ENCODE measurements around the gene C1orf122. TPM values are rescaled to one million over a fixed set of nuclear protein-coding genes. Genes with fewer than 3 reads are reported as not detected.
A peak's percentile ranks its signal among the peaks of the same experiment; 100 is the strongest.

Gene C1orf122
- total and polyA plus RNA-seq, 2 of the 13 experiments (the other 11 are each of a cell fraction or from before 2014, with no cell fraction given) = 18.7 to 40.6 TPM

GRCh38 chr1:37793773-37794371 lies 13.7 kb upstream of the C1orf122 start, which contains the start of gene MANEAL (continued):
- TF ChIP-seq ZNF710 (CRISPR knock-in tag; IDR thresholded peaks at IDR 0.05; ENCODE audit: borderline replicate concordance) (0 out of 2 replicates have a peak, but pooled peaks have one; percentile 32), KLF9 (CRISPR knock-in tag; IDR thresholded peaks at IDR 0.05; ENCODE audit: low read depth) (no peak), ZNF20 (CRISPR knock-in tag; IDR thresholded peaks at IDR 0.05) (no peak), MBNL3 (CRISPR knock-in tag; conservative IDR thresholded peaks at IDR 0.05) (no peak), SMARCE1 (IDR thresholded peaks at IDR 0.05; ENCODE audit: borderline replicate concordance) (no peak), ETS1 (CRISPR knock-in tag; IDR thresholded peaks at IDR 0.05) (peak; percentile 78), REPIN1 (CRISPR knock-in tag; IDR thresholded peaks at IDR 0.05; ENCODE audit: borderline replicate concordance, low read depth) (no peak), ISL2 (CRISPR knock-in tag; IDR thresholded peaks at IDR 0.05) (no peak), SMC3 (IDR thresholded peaks at IDR 0.05; ENCODE audit: low read length) (no peak), ZNF549 (CRISPR knock-in tag; IDR thresholded peaks at IDR 0.05) (no peak), FOXP4 (CRISPR knock-in tag; IDR thresholded peaks at IDR 0.05) (no peak), LCORL (IDR thresholded peaks at IDR 0.05) (no peak), LCORL (CRISPR knock-in tag; IDR thresholded peaks at IDR 0.05) (no peak), ZNF124 (CRISPR knock-in tag; IDR thresholded peaks at IDR 0.05) (no peak), ZNF792 (CRISPR knock-in tag; IDR thresholded peaks at IDR 0.05) (0 out of 2 replicates have a peak, but pooled peaks have one; percentile 61), ZNF768 (CRISPR knock-in tag; IDR thresholded peaks at IDR 0.05) (no peak; the same call in 1 of the 2 replicates), NFYB (CRISPR knock-in tag; IDR thresholded peaks at IDR 0.05) (no peak), ZNF562 (CRISPR knock-in tag; IDR thresholded peaks at IDR 0.05; ENCODE audit: borderline replicate concordance) (0 out of 2 replicates have a peak, but pooled peaks have one; percentile 22), ZSCAN31 (CRISPR knock-in tag; IDR thresholded peaks at IDR 0.05; ENCODE audit: low read depth) (no peak), THAP7 (CRISPR knock-in tag; IDR thresholded peaks at IDR 0.05) (no peak), ZNF430 (CRISPR knock-in tag; IDR thresholded peaks at IDR 0.05) (peak; percentile 41; the same call in 1 of the 2 replicates)
